ENCODE measurements around the gene SGCD.

SGCD gene

GRCh38 chr5:156794687-156795086 lies 467.7 kb downstream of the SGCD start:
- Histone ChIP-seq H3K36me3 (ENCODE audit: control insufficient read depth, insufficient read depth, low read length) (no peaks in the 10 kb centered on the region), H3K27me3 (ENCODE audit: control insufficient read depth, insufficient read depth, low read length) (no peaks in the 10 kb centered on the region), H3K27ac (ENCODE audit: low read length) (no peak overlapping the region), H3K4me1 (ENCODE audit: control insufficient read depth, insufficient read depth, low read length) (no peaks in the 10 kb centered on the region; the same call in 1 of the 2 replicates), H3K9me3 (ENCODE audit: control insufficient read depth, insufficient read depth, low read length) (no peaks in the 10 kb centered on the region), H3K4me3 (ENCODE audit: low read length) (no peak overlapping the region)
- DNase-seq (ENCODE audit: low read depth, low spot score): no peak
- no CpG with 5 or more reads among the region's 2 CpGs for WGBS (ENCODE audit: insufficient coverage, insufficient read length)

GRCh38 chr5:156798201-156798600 lies 471.2 kb downstream of the SGCD start:
- H3K27me3 ChIP-seq (ENCODE audit: control insufficient read depth, insufficient read depth, low read length): no peaks in the 10 kb centered on the region
- no peak for DNase-seq (ENCODE audit: low read depth, low spot score)
- H3K4me3 ChIP-seq (ENCODE audit: low read length): no peak overlapping the region
- no CpG with 5 or more reads among the region's 1 CpG for WGBS (ENCODE audit: insufficient coverage, insufficient read length)
- H3K27ac ChIP-seq (ENCODE audit: low read length): no peak overlapping the region
- H3K36me3 ChIP-seq (ENCODE audit: control insufficient read depth, insufficient read depth, low read length): no peaks in the 10 kb centered on the region
- no peaks in the 10 kb centered on the region; the same call in 1 of the 2 replicates for H3K4me1 ChIP-seq (ENCODE audit: control insufficient read depth, insufficient read depth, low read length)
- no peaks in the 10 kb centered on the region for H3K9me3 ChIP-seq (ENCODE audit: control insufficient read depth, insufficient read depth, low read length)

DNA sequence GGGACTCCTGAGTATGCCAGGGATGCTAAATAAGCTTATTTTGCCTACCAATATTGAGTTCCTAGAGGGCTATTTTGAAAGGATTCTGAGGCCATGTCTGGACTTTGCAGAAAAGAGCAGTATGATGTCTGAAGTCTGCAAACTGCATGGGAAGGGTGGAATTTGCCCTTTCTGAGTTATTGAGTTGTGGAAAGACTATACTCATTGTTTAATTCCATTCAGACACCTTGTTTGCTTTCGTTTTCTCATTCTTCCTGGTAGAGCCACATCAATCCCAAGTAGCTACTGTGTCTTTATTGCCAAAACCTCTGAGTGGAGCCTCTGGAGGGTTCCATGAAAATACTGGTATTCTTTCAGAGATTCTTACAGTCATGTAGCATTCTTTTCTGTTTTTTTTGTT lies 472.2 kb downstream of the SGCD start:
- DNase-seq (ENCODE audit: low read depth, low spot score): no peak

DNA sequence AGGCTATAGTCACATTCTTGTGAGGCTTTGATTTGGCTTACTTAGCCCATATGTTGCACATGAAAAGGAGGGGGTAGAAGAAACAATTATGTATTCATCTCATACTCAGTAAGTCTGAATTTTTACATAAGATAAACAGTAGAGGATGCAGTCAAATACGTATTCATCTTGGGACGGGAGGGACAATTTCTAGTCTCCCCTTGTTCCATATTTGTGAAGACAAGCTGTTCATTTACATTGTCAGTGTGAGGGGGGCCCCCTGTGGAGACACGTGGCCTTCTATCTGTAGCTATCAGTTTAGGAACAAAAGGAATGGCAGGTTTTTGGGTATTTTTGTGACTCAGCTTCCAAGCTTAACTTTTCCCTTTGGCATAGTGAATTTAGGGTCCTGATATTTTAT lies 474.0 kb downstream of the SGCD start:
- Histone ChIP-seq H3K4me1 (ENCODE audit: control insufficient read depth, insufficient read depth, low read length) (peaks cover 3% of the 10 kb centered on the region), H3K27ac (ENCODE audit: low read length) (no peak overlapping the region), H3K4me3 (ENCODE audit: low read length) (no peak overlapping the region), H3K27me3 (ENCODE audit: control insufficient read depth, insufficient read depth, low read length) (no peaks in the 10 kb centered on the region), H3K9me3 (ENCODE audit: control insufficient read depth, insufficient read depth, low read length) (no peaks in the 10 kb centered on the region), H3K36me3 (ENCODE audit: control insufficient read depth, insufficient read depth, low read length) (no peaks in the 10 kb centered on the region)
- no peak for DNase-seq (ENCODE audit: low read depth, low spot score)
- no CpG with 5 or more reads among the region's 3 CpGs for WGBS (ENCODE audit: insufficient coverage, insufficient read length)

More for the DNA sequence above, 472.2 kb downstream of the SGCD start:
- Histone ChIP-seq H3K36me3 (ENCODE audit: control insufficient read depth, insufficient read depth, low read length) (no peaks in the 10 kb centered on the region), H3K27me3 (ENCODE audit: control insufficient read depth, insufficient read depth, low read length) (no peaks in the 10 kb centered on the region), H3K27ac (ENCODE audit: low read length) (peak overlapping the region; percentile 93), H3K4me3 (ENCODE audit: low read length) (no peak overlapping the region), H3K4me1 (ENCODE audit: control insufficient read depth, insufficient read depth, low read length) (no peaks in the 10 kb centered on the region; the same call in 1 of the 2 replicates), H3K9me3 (ENCODE audit: control insufficient read depth, insufficient read depth, low read length) (no peaks in the 10 kb centered on the region)
- WGBS (ENCODE audit: insufficient coverage, insufficient read length): no CpG with 5 or more reads among the region's 1 CpG

DNA sequence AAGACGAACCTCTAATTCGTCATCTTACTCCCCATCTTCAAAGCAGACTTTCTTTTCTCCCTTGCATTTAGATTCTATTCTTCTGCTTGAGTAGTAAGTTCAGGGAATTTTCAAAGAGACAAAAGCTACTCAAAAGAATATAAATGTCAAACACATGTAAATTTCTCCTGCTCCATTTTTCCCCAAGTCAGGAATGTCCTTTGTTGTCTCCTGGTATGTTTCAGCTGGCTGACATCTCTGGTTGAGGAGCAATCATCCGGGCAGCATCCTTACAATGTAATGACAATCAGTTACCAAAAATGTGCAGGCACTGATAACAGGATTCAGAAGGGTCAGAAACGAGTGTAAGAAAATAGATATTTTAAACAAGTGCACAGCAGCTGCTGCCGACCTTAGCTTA lies 475.5 kb downstream of the SGCD start:
- peaks cover 3% of the 10 kb centered on the region for H3K4me1 ChIP-seq (ENCODE audit: control insufficient read depth, insufficient read depth, low read length)

GRCh38 chr5:156803404-156803803 lies 476.4 kb downstream of the SGCD start:
- H3K4me1 ChIP-seq (ENCODE audit: control insufficient read depth, insufficient read depth, low read length): peaks cover 3% of the 10 kb centered on the region
- no peaks in the 10 kb centered on the region for H3K9me3 ChIP-seq (ENCODE audit: control insufficient read depth, insufficient read depth, low read length)
- no peaks in the 10 kb centered on the region for H3K27me3 ChIP-seq (ENCODE audit: control insufficient read depth, insufficient read depth, low read length)
- H3K27ac ChIP-seq (ENCODE audit: low read length): no peak overlapping the region
- WGBS (ENCODE audit: insufficient coverage, insufficient read length): no CpG with 5 or more reads among the region's 2 CpGs
- H3K36me3 ChIP-seq (ENCODE audit: control insufficient read depth, insufficient read depth, low read length): no peaks in the 10 kb centered on the region
- DNase-seq (ENCODE audit: low read depth, low spot score): no peak
- no peak overlapping the region for H3K4me3 ChIP-seq (ENCODE audit: low read length)

More for the DNA sequence above, 475.5 kb downstream of the SGCD start:
- no CpG with 5 or more reads among the region's 5 CpGs for WGBS (ENCODE audit: insufficient coverage, insufficient read length)
- Histone ChIP-seq H3K9me3 (ENCODE audit: control insufficient read depth, insufficient read depth, low read length) (no peaks in the 10 kb centered on the region), H3K4me3 (ENCODE audit: low read length) (no peak overlapping the region), H3K36me3 (ENCODE audit: control insufficient read depth, insufficient read depth, low read length) (no peaks in the 10 kb centered on the region), H3K27me3 (ENCODE audit: control insufficient read depth, insufficient read depth, low read length) (no peaks in the 10 kb centered on the region), H3K27ac (ENCODE audit: low read length) (no peak overlapping the region)
- DNase-seq (ENCODE audit: low read depth, low spot score): no peak

DNA sequence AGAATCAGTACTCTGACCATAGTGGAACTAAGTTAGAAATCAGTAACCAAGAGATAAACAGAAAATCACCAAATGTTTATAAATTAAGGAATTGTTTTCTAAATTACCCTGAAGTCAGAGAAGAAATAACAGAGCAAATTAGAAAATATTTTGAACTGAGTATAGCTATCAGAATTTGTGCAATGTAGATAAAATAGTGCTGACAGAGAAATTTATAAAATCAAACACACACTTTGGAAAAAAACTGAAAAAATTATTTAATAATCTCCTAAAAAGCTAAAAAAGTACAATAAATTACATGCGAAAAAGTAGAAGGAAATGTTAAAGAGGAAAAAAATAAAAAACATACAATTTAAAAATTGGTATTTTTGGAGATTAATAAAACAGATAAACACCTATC lies 486.0 kb downstream of the SGCD start:
- Histone ChIP-seq H3K27me3 (ENCODE audit: control insufficient read depth, insufficient read depth, low read length) (no peaks in the 10 kb centered on the region), H3K27ac (ENCODE audit: low read length) (no peak overlapping the region), H3K9me3 (ENCODE audit: control insufficient read depth, insufficient read depth, low read length) (no peaks in the 10 kb centered on the region), H3K36me3 (ENCODE audit: control insufficient read depth, insufficient read depth, low read length) (no peaks in the 10 kb centered on the region), H3K4me1 (ENCODE audit: control insufficient read depth, insufficient read depth, low read length) (no peaks in the 10 kb centered on the region), H3K4me3 (ENCODE audit: low read length) (no peak overlapping the region)
- no peak for DNase-seq (ENCODE audit: low read depth, low spot score)
- no CpG with 5 or more reads among the region's 1 CpG for WGBS (ENCODE audit: insufficient coverage, insufficient read length)

DNA sequence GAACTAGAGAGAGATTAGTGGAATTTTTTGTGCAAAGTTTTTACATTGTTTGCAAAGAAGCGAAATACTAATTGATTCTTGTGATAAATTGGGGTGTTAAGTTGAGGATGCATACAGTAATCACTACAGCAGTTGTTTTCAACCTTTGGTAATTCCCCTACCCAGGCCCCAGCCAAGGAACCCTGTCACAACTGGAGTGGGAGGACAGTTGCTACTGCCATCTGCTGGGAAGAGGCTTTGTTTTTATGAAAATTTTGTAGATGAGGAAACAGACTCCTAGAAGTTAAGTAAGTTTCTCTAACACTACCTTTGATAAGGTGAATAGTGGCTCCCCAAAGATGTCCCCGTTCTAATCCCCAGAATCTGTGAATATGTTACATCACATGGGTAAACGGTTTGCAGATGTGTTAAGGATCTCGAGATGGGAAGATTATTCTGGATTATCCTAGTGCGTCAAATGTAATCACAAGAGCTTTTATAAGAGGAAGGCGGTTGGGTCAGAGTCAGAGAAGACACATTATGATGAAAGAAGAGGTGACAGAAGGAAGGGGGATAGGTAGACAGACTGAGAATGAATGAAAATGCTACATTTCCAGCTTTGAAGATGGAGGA lies 489.1 kb downstream of the SGCD start:
- peaks cover 2% of the 10 kb centered on the region; the same call in 1 of the 2 replicates for H3K4me1 ChIP-seq (ENCODE audit: control insufficient read depth, insufficient read depth, low read length)
- no peaks in the 10 kb centered on the region for H3K27me3 ChIP-seq (ENCODE audit: control insufficient read depth, insufficient read depth, low read length)
- no peak overlapping the region for H3K27ac ChIP-seq (ENCODE audit: low read length)
- H3K36me3 ChIP-seq (ENCODE audit: control insufficient read depth, insufficient read depth, low read length): no peaks in the 10 kb centered on the region
- H3K9me3 ChIP-seq (ENCODE audit: control insufficient read depth, insufficient read depth, low read length): no peaks in the 10 kb centered on the region
- DNase-seq (ENCODE audit: low read depth, low spot score): no peak
- no peak overlapping the region for H3K4me3 ChIP-seq (ENCODE audit: low read length)
- WGBS (ENCODE audit: insufficient coverage, insufficient read length): no CpG with 5 or more reads among the region's 6 CpGs

All from iPS DF 6.9 (cell line).